K562 (cell line): Measurements from ENCODE around the gene TBC1D7. TPM values are rescaled to one million over a fixed set of nuclear protein-coding genes. Genes with fewer than 3 reads are reported as not detected.
A peak's percentile ranks its signal among the peaks of the same experiment; 100 is the strongest.

Experiments
- BCL6 ChIP-seq: fragments of 250-450 bp; sonication (Bioruptor Pico); IDR thresholded peaks from 2 replicates; pipeline ENCODE4 v1.4.0; 2020
- CEBPB ChIP-seq: fragments of 450-650 bp; IDR thresholded peaks from 2 replicates; pipeline ENCODE4 v1.6.1; 2016; ENCODE audit warnings: missing genetic modification characterization, missing compliant biosample characterization
- CHD1 ChIP-seq: fragments of 200-600 bp; sonication (generic); IDR thresholded peaks from one replicate; pipeline ENCODE4 v1.6.1; 2012; ENCODE audit warnings: mild to moderate bottlenecking, moderate library complexity, low read length, inconsistent platforms
- ELF1 ChIP-seq: fragments of 200-800 bp; sonication (Bioruptor generic); IDR thresholded peaks from 2 replicates; pipeline ENCODE4 v1.6.1; 2016; ENCODE audit warnings: missing genetic modification characterization, missing compliant biosample characterization
- ERF ChIP-seq: fragments of 450-650 bp; formaldehyde crosslinking; IDR thresholded peaks from 2 replicates; pipeline ENCODE4 v1.4.0; 2020; ENCODE audit warnings: mild to moderate bottlenecking, mixed read lengths
- EWSR1 ChIP-seq: fragments of 450-650 bp; IDR thresholded peaks from 2 replicates; pipeline ENCODE4 v1.6.1; 2018; ENCODE audit warnings: borderline replicate concordance, mild to moderate bottlenecking, low read depth, moderate library complexity; ENCODE audit not compliant: partially characterized antibody
- KLF16 ChIP-seq: IDR thresholded peaks from 2 replicates; pipeline ENCODE4 v1.6.1; 2016; ENCODE audit warnings: antibody characterized with exemption
- NBN ChIP-seq: fragments of 450-650 bp; IDR thresholded peaks from 2 replicates; pipeline ENCODE4 v1.6.1; 2016; ENCODE audit warnings: low read depth, mild to moderate bottlenecking
- NUFIP1 ChIP-seq: fragments of 450-650 bp; IDR thresholded peaks from 2 replicates; pipeline ENCODE4 v1.6.1; 2018; ENCODE audit not compliant: partially characterized antibody
- POLR2A ChIP-seq: fragments of 450-650 bp; conservative IDR thresholded peaks from 2 replicates; pipeline ENCODE4 v1.6.1; 2016
- PTTG1 ChIP-seq: fragments of 450-650 bp; IDR thresholded peaks from 2 replicates; pipeline ENCODE4 v1.6.1; 2016; ENCODE audit warnings: low read depth, mild to moderate bottlenecking, missing genetic modification characterization, missing compliant biosample characterization
- RCOR1 ChIP-seq, 2 experiments: IDR thresholded peaks; 2 replicates each; pipeline ENCODE4 v1.6.1; 2012; ENCODE audit warnings: low read depth in 2 of 2, low read length in 2 of 2, borderline replicate concordance in 1 of 2, improper control_type of control experiment in 1 of 2
- TAF7 ChIP-seq: fragments of 450-650 bp; IDR thresholded peaks from 2 replicates; pipeline ENCODE4 v1.6.1; 2016; ENCODE audit warnings: missing genetic modification characterization, missing compliant biosample characterization
- TOE1 ChIP-seq, 2 experiments: fragments of 450-650 bp in 1 of 2; sonication (generic) in 1 of 2; formaldehyde crosslinking in 1 of 2; IDR thresholded peaks; 2 replicates each; pipeline versions ENCODE4 v1.7.1 to v1.8.0; 2016 to 2022; ENCODE audit warnings: borderline replicate concordance in 2 of 2, mild to moderate bottlenecking in 2 of 2, antibody characterized with exemption in 1 of 2, inconsistent platforms in 1 of 2, low read depth in 1 of 2, missing genetic modification reagents in 1 of 2, moderate library complexity in 1 of 2
- ZNF696 ChIP-seq: fragments of 250-450 bp; sonication (Bioruptor Pico); conservative IDR thresholded peaks from 2 replicates; pipeline ENCODE4 v1.4.0; 2020; ENCODE audit warnings: mild to moderate bottlenecking, moderate library complexity
- polyA plus RNA-seq, 8 experiments: library from polyadenylated mRNA; depleted of rRNA in 4 of 8; stranded (reverse) in 5 of 8; unstranded in 3 of 8; fragments of >200 nt; fragmentation: Nextera tagmentation in 2 of 8; fragmentation: Illumina TruSeq in 1 of 8; extraction: Ambion mirVana in 2 of 8; extraction: Trizol in 1 of 8; gene quantifications; 2 replicates each; pipeline versions ENCODE4 v1.2.1 to v1.2.3, GENCODE V29; 2011 to 2014; ENCODE audit warnings: inconsistent platforms in 1 of 8, missing spikeins in 1 of 8
- total RNA-seq, 7 experiments: library from RNA; depleted of rRNA in 6 of 7; stranded (reverse); fragments of >200 nt in 6 of 7; fragmentation: Illumina TruSeq in 2 of 7; extraction: Trizol in 2 of 7; gene quantifications; 2 replicates each; pipeline versions ENCODE4 v1.2.1 to v1.2.3, GENCODE V29; 2011 to 2021; ENCODE audit warnings: low replicate concordance in 1 of 7
- TF ChIP-seq, protein P1 (sequence below): fragments of 200-800 bp; sonication (Bioruptor generic); IDR thresholded peaks from 2 replicates; pipeline ENCODE4 v1.6.1; 2017; ENCODE audit warnings: missing genetic modification characterization, missing compliant biosample characterization
- TF ChIP-seq, protein P2 (sequence below): IDR thresholded peaks from 2 replicates; pipeline ENCODE4 v1.6.1; 2014; ENCODE audit warnings: antibody characterized with exemption
- TF ChIP-seq, protein P3 (sequence below): sonication (generic); formaldehyde crosslinking; IDR thresholded peaks from 2 replicates; pipeline ENCODE4 v1.8.0; 2023; ENCODE audit warnings: mild to moderate bottlenecking, missing genetic modification reagents
- TF ChIP-seq, protein P4 (sequence below): fragments of 250-450 bp; sonication (Bioruptor Pico); IDR thresholded peaks from 2 replicates; pipeline ENCODE4 v1.4.0; 2020; ENCODE audit warnings: borderline replicate concordance

TBC1D7 gene
- total and polyA plus RNA-seq, 9 of the 15 experiments (the other 6 are each of a cell fraction or from before 2014, with no cell fraction given): 49.4 to 107 (median 61.1) TPM

DNA sequence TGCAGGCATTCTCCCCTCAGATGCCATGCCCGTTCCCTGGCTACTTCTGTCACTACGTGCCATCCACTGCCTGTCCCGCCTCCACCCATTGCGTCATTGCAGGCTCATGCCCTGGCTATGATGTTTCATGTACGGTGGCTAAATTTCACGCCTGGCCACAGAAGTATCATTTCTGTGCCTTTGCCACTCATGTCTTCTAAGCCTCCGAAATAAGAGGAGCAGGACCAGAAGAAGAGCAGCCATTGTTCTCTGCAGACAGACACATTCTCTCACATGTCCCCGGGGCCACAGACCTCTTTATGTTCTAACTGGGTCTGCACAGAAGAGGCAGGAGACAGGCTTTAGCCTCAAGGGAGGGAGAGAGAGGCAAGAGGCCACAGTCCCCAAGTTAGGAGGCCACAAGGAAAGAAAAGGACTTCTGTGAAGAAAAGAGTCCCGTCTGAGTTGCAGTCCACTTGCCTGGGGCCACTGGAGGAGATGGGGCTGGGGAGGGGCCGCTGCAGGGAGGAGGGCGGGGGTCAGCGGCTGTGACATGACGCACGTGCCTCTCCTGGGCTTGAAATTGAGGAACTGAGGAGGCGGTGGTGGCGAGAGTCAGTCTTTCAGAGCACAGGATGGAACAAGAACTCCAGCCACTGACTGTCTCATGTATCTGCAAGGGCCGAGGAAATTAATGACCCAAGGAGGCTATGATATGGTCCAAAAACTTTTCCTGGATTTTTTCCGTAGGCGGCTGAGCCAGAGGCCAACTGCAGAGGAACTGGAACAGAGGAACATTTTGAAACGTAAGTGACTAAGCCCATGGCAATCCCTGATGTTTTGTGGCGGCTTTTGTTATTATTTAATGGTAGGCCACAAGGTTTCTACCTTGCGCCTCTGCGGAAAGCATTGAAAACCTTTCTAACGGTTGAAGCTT, 55.9 kb downstream of the TBC1D7 start (continued):
- TF ChIP-seq, protein P1, sequence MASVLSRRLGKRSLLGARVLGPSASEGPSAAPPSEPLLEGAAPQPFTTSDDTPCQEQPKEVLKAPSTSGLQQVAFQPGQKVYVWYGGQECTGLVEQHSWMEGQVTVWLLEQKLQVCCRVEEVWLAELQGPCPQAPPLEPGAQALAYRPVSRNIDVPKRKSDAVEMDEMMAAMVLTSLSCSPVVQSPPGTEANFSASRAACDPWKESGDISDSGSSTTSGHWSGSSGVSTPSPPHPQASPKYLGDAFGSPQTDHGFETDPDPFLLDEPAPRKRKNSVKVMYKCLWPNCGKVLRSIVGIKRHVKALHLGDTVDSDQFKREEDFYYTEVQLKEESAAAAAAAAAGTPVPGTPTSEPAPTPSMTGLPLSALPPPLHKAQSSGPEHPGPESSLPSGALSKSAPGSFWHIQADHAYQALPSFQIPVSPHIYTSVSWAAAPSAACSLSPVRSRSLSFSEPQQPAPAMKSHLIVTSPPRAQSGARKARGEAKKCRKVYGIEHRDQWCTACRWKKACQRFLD (CRISPR knock-in tag): peak; percentile 70
- TF ChIP-seq POLR2A (peak; percentile 60; the same call in 1 of the 2 replicates), RCOR1 (IDR thresholded peaks at IDR 0.05; ENCODE audit: borderline replicate concordance in 1 of 2, low read depth in 2 of 2, low read length in 2 of 2) (peak in 1 of 2 experiments; percentile 40; a peak in 1 of 4 replicates), TAF7 (peak; percentile 8; the same call in 1 of the 2 replicates), NBN (0 out of 2 replicates have a peak, but pooled peaks have one; percentile 24), CHD1 (peak; percentile 45), ERF (CRISPR knock-in tag) (no peak), KLF16 (no peak), TOE1 (IDR thresholded peaks at IDR 0.05; ENCODE audit: borderline replicate concordance) (peak; percentile 49; the same call in 1 of the 2 replicates), TOE1 (CRISPR knock-in tag; IDR thresholded peaks at IDR 0.05; ENCODE audit: borderline replicate concordance, low read depth) (no peak), EWSR1 (no peak), ELF1 (0 out of 2 replicates have a peak, but pooled peaks have one; percentile 9), BCL6 (CRISPR knock-in tag) (no peak), NUFIP1 (no peak), PTTG1 (no peak), CEBPB (peak; percentile 82), ZNF696 (CRISPR knock-in tag) (no peak)
- TF ChIP-seq, protein P2, sequence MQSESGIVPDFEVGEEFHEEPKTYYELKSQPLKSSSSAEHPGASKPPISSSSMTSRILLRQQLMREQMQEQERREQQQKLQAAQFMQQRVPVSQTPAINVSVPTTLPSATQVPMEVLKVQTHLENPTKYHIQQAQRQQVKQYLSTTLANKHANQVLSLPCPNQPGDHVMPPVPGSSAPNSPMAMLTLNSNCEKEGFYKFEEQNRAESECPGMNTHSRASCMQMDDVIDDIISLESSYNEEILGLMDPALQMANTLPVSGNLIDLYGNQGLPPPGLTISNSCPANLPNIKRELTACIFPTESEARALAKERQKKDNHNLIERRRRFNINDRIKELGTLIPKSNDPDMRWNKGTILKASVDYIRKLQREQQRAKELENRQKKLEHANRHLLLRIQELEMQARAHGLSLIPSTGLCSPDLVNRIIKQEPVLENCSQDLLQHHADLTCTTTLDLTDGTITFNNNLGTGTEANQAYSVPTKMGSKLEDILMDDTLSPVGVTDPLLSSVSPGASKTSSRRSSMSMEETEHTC: peak; percentile 61; the same call in 1 of the 2 replicates
- TF ChIP-seq, protein P3, sequence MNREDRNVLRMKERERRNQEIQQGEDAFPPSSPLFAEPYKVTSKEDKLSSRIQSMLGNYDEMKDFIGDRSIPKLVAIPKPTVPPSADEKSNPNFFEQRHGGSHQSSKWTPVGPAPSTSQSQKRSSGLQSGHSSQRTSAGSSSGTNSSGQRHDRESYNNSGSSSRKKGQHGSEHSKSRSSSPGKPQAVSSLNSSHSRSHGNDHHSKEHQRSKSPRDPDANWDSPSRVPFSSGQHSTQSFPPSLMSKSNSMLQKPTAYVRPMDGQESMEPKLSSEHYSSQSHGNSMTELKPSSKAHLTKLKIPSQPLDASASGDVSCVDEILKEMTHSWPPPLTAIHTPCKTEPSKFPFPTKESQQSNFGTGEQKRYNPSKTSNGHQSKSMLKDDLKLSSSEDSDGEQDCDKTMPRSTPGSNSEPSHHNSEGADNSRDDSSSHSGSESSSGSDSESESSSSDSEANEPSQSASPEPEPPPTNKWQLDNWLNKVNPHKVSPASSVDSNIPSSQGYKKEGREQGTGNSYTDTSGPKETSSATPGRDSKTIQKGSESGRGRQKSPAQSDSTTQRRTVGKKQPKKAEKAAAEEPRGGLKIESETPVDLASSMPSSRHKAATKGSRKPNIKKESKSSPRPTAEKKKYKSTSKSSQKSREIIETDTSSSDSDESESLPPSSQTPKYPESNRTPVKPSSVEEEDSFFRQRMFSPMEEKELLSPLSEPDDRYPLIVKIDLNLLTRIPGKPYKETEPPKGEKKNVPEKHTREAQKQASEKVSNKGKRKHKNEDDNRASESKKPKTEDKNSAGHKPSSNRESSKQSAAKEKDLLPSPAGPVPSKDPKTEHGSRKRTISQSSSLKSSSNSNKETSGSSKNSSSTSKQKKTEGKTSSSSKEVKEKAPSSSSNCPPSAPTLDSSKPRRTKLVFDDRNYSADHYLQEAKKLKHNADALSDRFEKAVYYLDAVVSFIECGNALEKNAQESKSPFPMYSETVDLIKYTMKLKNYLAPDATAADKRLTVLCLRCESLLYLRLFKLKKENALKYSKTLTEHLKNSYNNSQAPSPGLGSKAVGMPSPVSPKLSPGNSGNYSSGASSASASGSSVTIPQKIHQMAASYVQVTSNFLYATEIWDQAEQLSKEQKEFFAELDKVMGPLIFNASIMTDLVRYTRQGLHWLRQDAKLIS: 0 out of 2 replicates have a peak, but pooled peaks have one; percentile 53
- TF ChIP-seq, protein P4, sequence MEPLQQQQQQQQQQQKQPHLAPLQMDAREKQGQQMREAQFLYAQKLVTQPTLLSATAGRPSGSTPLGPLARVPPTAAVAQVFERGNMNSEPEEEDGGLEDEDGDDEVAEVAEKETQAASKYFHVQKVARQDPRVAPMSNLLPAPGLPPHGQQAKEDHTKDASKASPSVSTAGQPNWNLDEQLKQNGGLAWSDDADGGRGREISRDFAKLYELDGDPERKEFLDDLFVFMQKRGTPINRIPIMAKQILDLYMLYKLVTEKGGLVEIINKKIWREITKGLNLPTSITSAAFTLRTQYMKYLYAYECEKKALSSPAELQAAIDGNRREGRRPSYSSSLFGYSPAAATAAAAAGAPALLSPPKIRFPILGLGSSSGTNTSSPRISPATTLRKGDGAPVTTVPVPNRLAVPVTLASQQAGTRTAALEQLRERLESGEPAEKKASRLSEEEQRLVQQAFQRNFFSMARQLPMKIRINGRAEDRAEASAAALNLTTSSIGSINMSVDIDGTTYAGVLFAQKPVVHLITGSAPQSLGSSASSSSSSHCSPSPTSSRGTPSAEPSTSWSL (CRISPR knock-in tag): no peak
